A549 (cell line): ENCODE results near the gene ANXA1. TPM values are rescaled to one million over a fixed set of nuclear protein-coding genes. Genes with fewer than 3 reads are reported as not detected.

Source experiments
- ATAC-seq, 2 experiments: fragments of 200-7000 bp in 1 of 2; fragments of >200 bp in 1 of 2; cut with Nextera tagmentation in 1 of 2; cut with Tn5 transposase in 1 of 2; 3 replicates each; pipeline versions ENCODE4 v1.8.0 to v1.9.1; 2018 to 2020; ENCODE audit warnings: mild to moderate bottlenecking in 1 of 2, moderate library complexity in 1 of 2
- CTCF ChIA-PET: fragments of 300-600 bp; sonication (Branson Sonifier 250); formaldehyde crosslinking; extraction: SDS; loops from one replicate; lab custom pipeline; 2021; ENCODE audit warnings: antibody characterized with exemption, inconsistent platforms; lab: Yijun Ruan, JAX
- POLR2A ChIA-PET: fragments of 350-600 bp; formaldehyde crosslinking; extraction: SDS; loops from one replicate; lab custom pipeline; 2021; ENCODE audit warnings: antibody characterized with exemption, inconsistent platforms; lab: Yijun Ruan, JAX
- DNase-seq, 2 experiments: peaks; one replicate each; pipeline versions ENCODE4 v3.0.0 to v3.0.0-alpha.2; 2011 to 2016; ENCODE audit warnings: low read depth in 1 of 2, low spot score in 1 of 2
- FAIRE-seq: peaks from 2 replicates; lab custom pipeline; 2011; peaks lifted over from hg19 to GRCh38; lab: Jason Lieb, UNC
- H3K27ac ChIP-seq, 2 experiments: fragments of >200 bp; sonication (Bioruptor Twin); formaldehyde crosslinking; 3 replicates each; pipeline ENCODE4 v1.5.1; 2016 to 2017
- H3K4me1 ChIP-seq: fragments of >200 bp; sonication (Bioruptor Twin); formaldehyde crosslinking; 3 replicates; pipeline ENCODE4 v1.6.1; 2016
- H3K4me2 ChIP-seq: fragments of >200 bp; sonication (Bioruptor Twin); formaldehyde crosslinking; 3 replicates; pipeline ENCODE4 v1.6.1; 2016
- H3K4me3 ChIP-seq: fragments of >200 bp; sonication (Bioruptor Twin); formaldehyde crosslinking; 3 replicates; pipeline ENCODE4 v1.5.1; 2016
- H3K9me3 ChIP-seq: fragments of >200 bp; sonication (Bioruptor Twin); formaldehyde crosslinking; 3 replicates; pipeline ENCODE4 v1.6.1; 2016
- CBX8 ChIP-seq: fragments of 200-600 bp; sonication (generic); IDR thresholded peaks from 2 replicates; pipeline ENCODE4 v1.6.1; 2016
- CEBPB ChIP-seq, 2 experiments: fragments of >200 bp in 1 of 2; sonication (Bioruptor Twin) in 1 of 2; formaldehyde crosslinking in 1 of 2; IDR thresholded peaks; 2 replicates each; pipeline ENCODE4 v1.6.1; 2012 to 2016
- CHD4 ChIP-seq: fragments of 200-600 bp; sonication (generic); IDR thresholded peaks from 2 replicates; pipeline ENCODE4 v1.6.1; 2016; ENCODE audit warnings: antibody characterized with exemption, mild to moderate bottlenecking, borderline replicate concordance
- FOSB ChIP-seq: fragments of 250-450 bp; sonication (Bioruptor Pico); IDR thresholded peaks from 2 replicates; pipeline ENCODE4 v1.5.0; 2020; ENCODE audit warnings: mild to moderate bottlenecking, moderate library complexity
- FOSL2 ChIP-seq, 2 experiments: fragments of 450-650 bp in 1 of 2; fragments of >200 bp in 1 of 2; sonication (Bioruptor Twin) in 1 of 2; formaldehyde crosslinking; IDR thresholded peaks; 2 replicates each; pipeline versions ENCODE4 v1.5.0 to v1.6.1; 2016 to 2020; ENCODE audit warnings: mild to moderate bottlenecking in 1 of 2, moderate library complexity in 1 of 2
- HOXB5 ChIP-seq: fragments of 250-450 bp; sonication (Bioruptor Pico); IDR thresholded peaks from 2 replicates; pipeline ENCODE4 v1.5.0; 2020; ENCODE audit warnings: mild to moderate bottlenecking, moderate library complexity
- JUN ChIP-seq, 2 experiments: fragments of >200 bp; sonication (Bioruptor Twin); formaldehyde crosslinking; IDR thresholded peaks; 2 replicates in 1 of 2; 3 replicates in 1 of 2; pipeline ENCODE4 v1.6.1; 2016 to 2017
- KDM5A ChIP-seq: fragments of 200-600 bp; sonication (generic); IDR thresholded peaks from 2 replicates; pipeline ENCODE4 v1.6.1; 2016; ENCODE audit warnings: antibody characterized with exemption, mild to moderate bottlenecking
- MAZ ChIP-seq: fragments of 150-350 bp; IDR thresholded peaks from 2 replicates; pipeline ENCODE4 v1.6.1; 2014; ENCODE audit warnings: antibody characterized with exemption, low read depth, low read length, borderline replicate concordance
- NPAS2 ChIP-seq: fragments of 250-450 bp; sonication (Bioruptor Pico); IDR thresholded peaks from 2 replicates; pipeline ENCODE4 v1.8.0; 2022; ENCODE audit warnings: mild to moderate bottlenecking, moderate library complexity, borderline replicate concordance
- NR3C1 ChIP-seq: fragments of >200 bp; sonication (Bioruptor Twin); formaldehyde crosslinking; IDR thresholded peaks from 3 replicates; pipeline ENCODE4 v1.6.1; 2017
- POLR2AphosphoS2 ChIP-seq: conservative IDR thresholded peaks from 2 replicates; pipeline ENCODE4 v1.6.1; 2012; ENCODE audit warnings: low read length, improper control_type of control experiment, inconsistent platforms
- RAD21 ChIP-seq, 2 experiments: fragments of >200 bp in 1 of 2; sonication (Bioruptor Twin) in 1 of 2; formaldehyde crosslinking in 1 of 2; IDR thresholded peaks in 1 of 2; conservative IDR thresholded peaks in 1 of 2; 2 replicates in 1 of 2; 3 replicates in 1 of 2; pipeline ENCODE4 v1.6.1; 2012 to 2018; ENCODE audit warnings: inconsistent platforms in 1 of 2
- RCOR1 ChIP-seq: fragments of 150-350 bp; IDR thresholded peaks from 2 replicates; pipeline ENCODE4 v1.6.1; 2014; ENCODE audit warnings: antibody characterized with exemption, low read length, low read depth
- TFCP2L1 ChIP-seq: fragments of 250-450 bp; sonication (Bioruptor Pico); IDR thresholded peaks from 2 replicates; pipeline ENCODE4 v1.5.0; 2021; ENCODE audit warnings: mild to moderate bottlenecking
- TP53 ChIP-seq: fragments of 250-450 bp; sonication (Bioruptor Pico); IDR thresholded peaks from 2 replicates; pipeline ENCODE4 v1.5.0; 2021; ENCODE audit warnings: mild to moderate bottlenecking, moderate library complexity
- ZFP36 ChIP-seq: fragments of 450-650 bp; IDR thresholded peaks from 2 replicates; pipeline ENCODE4 v1.6.1; 2014; ENCODE audit warnings: borderline replicate concordance; ENCODE audit not compliant: partially characterized antibody
- ZSCAN20 ChIP-seq: fragments of 250-450 bp; sonication (Bioruptor Pico); IDR thresholded peaks from 2 replicates; pipeline ENCODE4 v1.8.0; 2022; ENCODE audit warnings: mild to moderate bottlenecking, moderate library complexity
- WGBS: methylation state at CpG from one replicate; pipeline ENCODE4 v1.1.6; 2017; ENCODE audit errors: missing lambda C conversion rate; 5-methylcytosine and 5-hydroxymethylcytosine counted together
- polyA plus RNA-seq, 4 experiments: library from polyadenylated mRNA; depleted of rRNA in 3 of 4; stranded (reverse); fragments of >200 nt; fragmentation: RNase III in 1 of 4; extraction: RNeasy Plus Mini Kit Qiagen cat#74134 plus additional on column Dnase treatment in 1 of 4; gene quantifications; 2 replicates in 3 of 4; 3 replicates in 1 of 4; pipeline ENCODE4 v1.2.3, GENCODE V29; 2011 to 2017
- TF ChIP-seq, protein P1 (sequence below): fragments of >200 bp; sonication (Bioruptor Twin); formaldehyde crosslinking; IDR thresholded peaks from 2 replicates; pipeline ENCODE4 v1.6.1; 2016
- TF ChIP-seq, protein P2 (sequence below): fragments of 200-600 bp; sonication (generic); IDR thresholded peaks from 2 replicates; pipeline ENCODE4 v1.6.1; 2016; ENCODE audit warnings: antibody characterized with exemption, mild to moderate bottlenecking, moderate library complexity
- TF ChIP-seq, protein P3 (sequence below): IDR thresholded peaks from 2 replicates; pipeline ENCODE4 v1.6.1; 2012; ENCODE audit warnings: low read depth, borderline replicate concordance
- TF ChIP-seq, protein P4 (sequence below): IDR thresholded peaks from 2 replicates; pipeline ENCODE4 v1.6.1; 2012
- TF ChIP-seq, protein P5 (sequence below): fragments of 250-450 bp; sonication (Bioruptor Pico); IDR thresholded peaks from 2 replicates; pipeline ENCODE4 v1.5.0; 2021; ENCODE audit warnings: mild to moderate bottlenecking, moderate library complexity, borderline replicate concordance
- TF ChIP-seq, protein P6 (sequence below): fragments of >200 bp; sonication (Bioruptor Twin); formaldehyde crosslinking; IDR thresholded peaks from 3 replicates; pipeline ENCODE4 v1.6.1; 2016

The ANXA1 gene
- polyA plus RNA-seq, 2 of the 4 experiments (the other 2 are of a cell fraction): 1,601 to 1,990 TPM

DNA sequence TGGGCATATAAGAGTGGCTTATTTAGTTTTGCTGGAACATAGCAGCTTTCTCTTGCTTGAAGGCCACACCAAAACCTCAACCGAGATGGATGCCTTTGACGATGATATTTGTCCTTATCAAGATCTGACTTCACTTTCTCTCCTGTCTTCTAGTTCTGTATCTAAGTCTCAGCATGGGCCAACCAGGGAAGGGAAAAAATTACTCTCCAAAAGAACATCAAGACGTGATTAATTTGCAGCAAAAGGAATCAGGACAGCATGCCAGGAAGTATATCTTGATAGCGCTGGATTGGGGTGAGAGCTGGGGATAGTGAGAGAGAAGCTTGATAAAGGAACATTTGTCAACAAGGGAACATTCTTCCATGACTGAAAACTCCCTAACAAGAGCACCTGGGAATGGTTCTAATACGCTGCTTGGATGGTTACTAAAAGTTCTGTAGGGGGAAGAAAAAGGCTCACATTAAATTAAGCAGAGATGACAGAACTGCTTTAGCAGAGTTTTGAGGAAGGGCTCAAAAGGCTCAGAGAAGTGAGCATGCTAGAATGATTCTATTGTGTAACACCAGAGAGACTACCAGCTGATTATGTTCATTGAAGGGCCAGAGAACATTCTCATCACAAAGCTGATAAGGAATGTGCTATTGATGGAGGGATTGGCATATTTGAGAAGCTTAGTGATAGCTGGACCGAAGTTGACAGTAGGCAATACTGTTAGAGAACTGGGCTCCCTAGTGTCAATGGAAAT lies 21.6 kb upstream of the ANXA1 start:
- POLR2A ChIA-PET: no interaction called here
- H3K27ac ChIP-seq: peak overlapping the region in 1 of 2 experiments; percentile 35; a peak in 3 of 6 replicates
- TF ChIP-seq TFCP2L1 (CRISPR knock-in tag) (no peak), CHD4 (no peak), HOXB5 (no peak), FOSL2 (IDR thresholded peaks at IDR 0.05) (no peak), FOSL2 (CRISPR knock-in tag; IDR thresholded peaks at IDR 0.05) (no peak), MAZ (no peak), ZFP36 (no peak), JUN (IDR thresholded peaks at IDR 0.05) (no peak), CEBPB (IDR thresholded peaks at IDR 0.05) (no peak), FOSB (CRISPR knock-in tag) (no peak), KDM5A (no peak), POLR2AphosphoS2 (no peak)
- TF ChIP-seq, protein P1, sequence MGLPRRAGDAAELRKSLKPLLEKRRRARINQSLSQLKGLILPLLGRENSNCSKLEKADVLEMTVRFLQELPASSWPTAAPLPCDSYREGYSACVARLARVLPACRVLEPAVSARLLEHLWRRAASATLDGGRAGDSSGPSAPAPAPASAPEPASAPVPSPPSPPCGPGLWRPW: no peak
- TF ChIP-seq, all 56 proteins: peak for 0
- ATAC-seq (no peak), DNase-seq (no peak), FAIRE-seq (no peak)
- WGBS: 88% methylated on average over 6 of the region's 6 CpGs
- no peaks in the 10 kb centered on the region for H3K9me3 ChIP-seq
- H3K4me3 ChIP-seq: no peak overlapping the region
- peaks cover 28% of the 10 kb centered on the region for H3K4me1 ChIP-seq
- CTCF ChIA-PET: interaction anchor here (0.5 to 2.2 kb wide), 7 partner anchors 9 to 258 kb away, joined by 3 to 6 read pairs (median 3); no protein-coding TSS in a partner anchor
- no peak overlapping the region for H3K4me2 ChIP-seq

DNA sequence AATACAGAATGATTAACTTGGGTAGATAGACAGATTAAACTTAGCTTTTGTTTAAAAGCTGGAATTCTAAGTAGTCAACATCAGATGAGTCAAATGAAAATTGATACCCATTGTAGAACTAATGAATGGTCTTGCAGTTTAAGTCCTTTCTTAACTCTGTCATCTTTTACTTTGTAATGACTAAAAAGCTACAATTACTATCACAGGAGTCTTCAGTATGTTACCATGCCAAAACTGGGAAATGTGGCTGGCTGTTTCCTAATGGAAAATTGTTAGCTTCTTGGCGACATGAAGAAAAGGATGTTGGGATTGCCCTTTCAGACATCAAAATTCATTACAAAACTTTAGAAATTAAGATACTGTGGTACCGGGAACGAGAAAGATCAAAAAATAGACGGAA lies 20.2 kb upstream of the ANXA1 start:
- 80% methylated on average over 4 of the region's 4 CpGs for WGBS
- ChIA-PET CTCF (interaction anchor here (0.7 to 2.2 kb wide), 5 partner anchors 13 to 260 kb away, joined by 3 to 6 read pairs (median 4); no protein-coding TSS in a partner anchor), POLR2A (no interaction called here)
- TF ChIP-seq, protein P2, sequence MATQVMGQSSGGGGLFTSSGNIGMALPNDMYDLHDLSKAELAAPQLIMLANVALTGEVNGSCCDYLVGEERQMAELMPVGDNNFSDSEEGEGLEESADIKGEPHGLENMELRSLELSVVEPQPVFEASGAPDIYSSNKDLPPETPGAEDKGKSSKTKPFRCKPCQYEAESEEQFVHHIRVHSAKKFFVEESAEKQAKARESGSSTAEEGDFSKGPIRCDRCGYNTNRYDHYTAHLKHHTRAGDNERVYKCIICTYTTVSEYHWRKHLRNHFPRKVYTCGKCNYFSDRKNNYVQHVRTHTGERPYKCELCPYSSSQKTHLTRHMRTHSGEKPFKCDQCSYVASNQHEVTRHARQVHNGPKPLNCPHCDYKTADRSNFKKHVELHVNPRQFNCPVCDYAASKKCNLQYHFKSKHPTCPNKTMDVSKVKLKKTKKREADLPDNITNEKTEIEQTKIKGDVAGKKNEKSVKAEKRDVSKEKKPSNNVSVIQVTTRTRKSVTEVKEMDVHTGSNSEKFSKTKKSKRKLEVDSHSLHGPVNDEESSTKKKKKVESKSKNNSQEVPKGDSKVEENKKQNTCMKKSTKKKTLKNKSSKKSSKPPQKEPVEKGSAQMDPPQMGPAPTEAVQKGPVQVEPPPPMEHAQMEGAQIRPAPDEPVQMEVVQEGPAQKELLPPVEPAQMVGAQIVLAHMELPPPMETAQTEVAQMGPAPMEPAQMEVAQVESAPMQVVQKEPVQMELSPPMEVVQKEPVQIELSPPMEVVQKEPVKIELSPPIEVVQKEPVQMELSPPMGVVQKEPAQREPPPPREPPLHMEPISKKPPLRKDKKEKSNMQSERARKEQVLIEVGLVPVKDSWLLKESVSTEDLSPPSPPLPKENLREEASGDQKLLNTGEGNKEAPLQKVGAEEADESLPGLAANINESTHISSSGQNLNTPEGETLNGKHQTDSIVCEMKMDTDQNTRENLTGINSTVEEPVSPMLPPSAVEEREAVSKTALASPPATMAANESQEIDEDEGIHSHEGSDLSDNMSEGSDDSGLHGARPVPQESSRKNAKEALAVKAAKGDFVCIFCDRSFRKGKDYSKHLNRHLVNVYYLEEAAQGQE: no peak
- TF ChIP-seq NR3C1: no peak
- TF ChIP-seq RAD21 (conservative IDR thresholded peaks at IDR 0.05 in 1 of 2, IDR thresholded peaks at IDR 0.05 in 1 of 2): no peak
- TF ChIP-seq, protein P3, sequence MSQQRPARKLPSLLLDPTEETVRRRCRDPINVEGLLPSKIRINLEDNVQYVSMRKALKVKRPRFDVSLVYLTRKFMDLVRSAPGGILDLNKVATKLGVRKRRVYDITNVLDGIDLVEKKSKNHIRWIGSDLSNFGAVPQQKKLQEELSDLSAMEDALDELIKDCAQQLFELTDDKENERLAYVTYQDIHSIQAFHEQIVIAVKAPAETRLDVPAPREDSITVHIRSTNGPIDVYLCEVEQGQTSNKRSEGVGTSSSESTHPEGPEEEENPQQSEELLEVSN: no peak
- no peak for TF ChIP-seq ZSCAN20 (CRISPR knock-in tag)
- TF ChIP-seq CHD4: no peak
- TF ChIP-seq TP53: no peak
- TF ChIP-seq, protein P4, sequence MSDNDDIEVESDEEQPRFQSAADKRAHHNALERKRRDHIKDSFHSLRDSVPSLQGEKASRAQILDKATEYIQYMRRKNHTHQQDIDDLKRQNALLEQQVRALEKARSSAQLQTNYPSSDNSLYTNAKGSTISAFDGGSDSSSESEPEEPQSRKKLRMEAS: no peak
- no peak for TF ChIP-seq FOSL2 (IDR thresholded peaks at IDR 0.05)
- TF ChIP-seq FOSL2 (CRISPR knock-in tag; IDR thresholded peaks at IDR 0.05): no peak
- no peak for TF ChIP-seq NPAS2 (CRISPR knock-in tag)
- TF ChIP-seq, protein P5, sequence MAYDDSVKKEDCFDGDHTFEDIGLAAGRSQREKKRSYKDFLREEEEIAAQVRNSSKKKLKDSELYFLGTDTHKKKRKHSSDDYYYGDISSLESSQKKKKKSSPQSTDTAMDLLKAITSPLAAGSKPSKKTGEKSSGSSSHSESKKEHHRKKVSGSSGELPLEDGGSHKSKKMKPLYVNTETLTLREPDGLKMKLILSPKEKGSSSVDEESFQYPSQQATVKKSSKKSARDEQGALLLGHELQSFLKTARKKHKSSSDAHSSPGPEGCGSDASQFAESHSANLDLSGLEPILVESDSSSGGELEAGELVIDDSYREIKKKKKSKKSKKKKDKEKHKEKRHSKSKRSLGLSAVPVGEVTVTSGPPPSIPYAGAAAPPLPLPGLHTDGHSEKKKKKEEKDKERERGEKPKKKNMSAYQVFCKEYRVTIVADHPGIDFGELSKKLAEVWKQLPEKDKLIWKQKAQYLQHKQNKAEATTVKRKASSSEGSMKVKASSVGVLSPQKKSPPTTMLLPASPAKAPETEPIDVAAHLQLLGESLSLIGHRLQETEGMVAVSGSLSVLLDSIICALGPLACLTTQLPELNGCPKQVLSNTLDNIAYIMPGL (CRISPR knock-in tag): no peak
- no peak for TF ChIP-seq POLR2AphosphoS2
- TF ChIP-seq, protein P6, sequence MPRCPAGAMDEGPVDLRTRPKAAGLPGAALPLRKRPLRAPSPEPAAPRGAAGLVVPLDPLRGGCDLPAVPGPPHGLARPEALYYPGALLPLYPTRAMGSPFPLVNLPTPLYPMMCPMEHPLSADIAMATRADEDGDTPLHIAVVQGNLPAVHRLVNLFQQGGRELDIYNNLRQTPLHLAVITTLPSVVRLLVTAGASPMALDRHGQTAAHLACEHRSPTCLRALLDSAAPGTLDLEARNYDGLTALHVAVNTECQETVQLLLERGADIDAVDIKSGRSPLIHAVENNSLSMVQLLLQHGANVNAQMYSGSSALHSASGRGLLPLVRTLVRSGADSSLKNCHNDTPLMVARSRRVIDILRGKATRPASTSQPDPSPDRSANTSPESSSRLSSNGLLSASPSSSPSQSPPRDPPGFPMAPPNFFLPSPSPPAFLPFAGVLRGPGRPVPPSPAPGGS: no peak
- no peak for TF ChIP-seq JUN (IDR thresholded peaks at IDR 0.05)
- no peak for TF ChIP-seq ZFP36
- TF ChIP-seq RCOR1: no peak
- no peak for TF ChIP-seq CBX8
- no peak for TF ChIP-seq FOSB (CRISPR knock-in tag)
- Histone ChIP-seq H3K27ac (peak overlapping the region; percentile 81 to 90), H3K4me1 (peaks cover 41% of the 10 kb centered on the region), H3K9me3 (no peaks in the 10 kb centered on the region), H3K4me2 (peak overlapping the region; percentile 78), H3K4me3 (no peak overlapping the region)
- FAIRE-seq (no peak), ATAC-seq (no peak), DNase-seq (no peak)
